Measurements from ENCODE around the gene SDK1.

DNA sequence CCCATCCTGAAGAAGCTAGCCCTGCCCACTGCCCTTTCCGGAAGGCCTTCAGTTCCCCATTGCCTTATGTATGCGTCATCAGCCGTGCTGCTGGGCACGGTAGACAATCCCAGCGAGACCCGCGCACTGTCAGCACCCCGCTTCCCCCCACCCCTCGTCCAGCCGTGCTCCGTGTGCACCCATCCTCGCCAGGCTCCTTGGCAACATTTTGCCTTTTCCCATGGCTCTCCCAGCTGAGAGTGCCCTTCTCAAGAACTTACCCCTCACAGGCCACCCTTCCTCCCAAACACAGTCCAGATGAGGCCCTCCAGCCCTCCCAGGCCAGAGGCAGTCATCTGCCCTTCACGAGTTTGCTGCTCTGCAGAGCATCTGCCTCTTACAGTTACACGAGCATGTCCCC is 747.3 kb downstream of the SDK1 start:
- TF ChIP-seq, protein P1, sequence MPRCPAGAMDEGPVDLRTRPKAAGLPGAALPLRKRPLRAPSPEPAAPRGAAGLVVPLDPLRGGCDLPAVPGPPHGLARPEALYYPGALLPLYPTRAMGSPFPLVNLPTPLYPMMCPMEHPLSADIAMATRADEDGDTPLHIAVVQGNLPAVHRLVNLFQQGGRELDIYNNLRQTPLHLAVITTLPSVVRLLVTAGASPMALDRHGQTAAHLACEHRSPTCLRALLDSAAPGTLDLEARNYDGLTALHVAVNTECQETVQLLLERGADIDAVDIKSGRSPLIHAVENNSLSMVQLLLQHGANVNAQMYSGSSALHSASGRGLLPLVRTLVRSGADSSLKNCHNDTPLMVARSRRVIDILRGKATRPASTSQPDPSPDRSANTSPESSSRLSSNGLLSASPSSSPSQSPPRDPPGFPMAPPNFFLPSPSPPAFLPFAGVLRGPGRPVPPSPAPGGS (IDR thresholded peaks at IDR 0.05), result no peak
- TF ChIP-seq POLR2A (IDR thresholded peaks at IDR 0.05; ENCODE audit: low read length), result no peak
- TF ChIP-seq BHLHE40 (IDR thresholded peaks at IDR 0.05; ENCODE audit: low read depth, low read length), result no peak
- TF ChIP-seq CTCF (IDR thresholded peaks at IDR 0.05), result no peak
- no peak for TF ChIP-seq MYC (IDR thresholded peaks at IDR 0.05; ENCODE audit: borderline replicate concordance, low read length)
- TF ChIP-seq HES2 (IDR thresholded peaks at IDR 0.05), result no peak
- no peak for TF ChIP-seq MAFK (IDR thresholded peaks at IDR 0.05; ENCODE audit: partially characterized antibody)
- no peak for TF ChIP-seq HDAC2 (IDR thresholded peaks at IDR 0.05)
- no peak for TF ChIP-seq ESRRA (IDR thresholded peaks at IDR 0.05; ENCODE audit: borderline replicate concordance, low read length)
- no peak for TF ChIP-seq MAX (IDR thresholded peaks at IDR 0.05)
- no peak for TF ChIP-seq EHF (CRISPR knock-in tag; IDR thresholded peaks at IDR 0.05)
- no peak for TF ChIP-seq SMC3 (IDR thresholded peaks at IDR 0.05)

Measured in A549 (cell line).